Brain microvascular endothelial cell (primary cell): Measurements from ENCODE around the gene TUBA4B.

Experiments
- DNase-seq: peaks from one replicate; pipeline ENCODE4 v3.0.0-alpha.2; 2020
- H3K27ac ChIP-seq: fragments of 250-450 bp; sonication (Bioruptor Pico); 2 replicates; pipeline ENCODE4 v1.5.1; 2020; ENCODE audit warnings: mild to moderate bottlenecking, moderate library complexity
- H3K27me3 ChIP-seq: fragments of 250-450 bp; sonication (Bioruptor Pico); replicated peaks from 2 replicates; pipeline ENCODE4 v1.5.1; 2020; ENCODE audit warnings: mild to moderate bottlenecking
- H3K36me3 ChIP-seq: fragments of 250-450 bp; sonication (Bioruptor Pico); replicated peaks from 2 replicates; pipeline ENCODE4 v1.5.1; 2020; ENCODE audit warnings: mild to moderate bottlenecking
- H3K4me3 ChIP-seq: 2 replicates; pipeline ENCODE4 v1.5.1; 2011; ENCODE audit warnings: low read depth, mild to moderate bottlenecking, control low read depth, low read length, moderate library complexity
- in situ Hi-C: cut with HindIII; loops from 2 replicates; pipeline ENCODE4 v1.10.0; 2017; ENCODE audit warnings: low sequenced_read_pairs, low pct_ligation_motif_present
- TF ChIP-seq, protein P1 (sequence below): IDR thresholded peaks from 2 replicates; pipeline ENCODE4 v1.5.1; 2011; ENCODE audit warnings: low read depth, mild to moderate bottlenecking, moderate library complexity, low read length, control low read depth, inconsistent platforms; ENCODE audit errors: missing control alignments

The TUBA4B gene

DNA sequence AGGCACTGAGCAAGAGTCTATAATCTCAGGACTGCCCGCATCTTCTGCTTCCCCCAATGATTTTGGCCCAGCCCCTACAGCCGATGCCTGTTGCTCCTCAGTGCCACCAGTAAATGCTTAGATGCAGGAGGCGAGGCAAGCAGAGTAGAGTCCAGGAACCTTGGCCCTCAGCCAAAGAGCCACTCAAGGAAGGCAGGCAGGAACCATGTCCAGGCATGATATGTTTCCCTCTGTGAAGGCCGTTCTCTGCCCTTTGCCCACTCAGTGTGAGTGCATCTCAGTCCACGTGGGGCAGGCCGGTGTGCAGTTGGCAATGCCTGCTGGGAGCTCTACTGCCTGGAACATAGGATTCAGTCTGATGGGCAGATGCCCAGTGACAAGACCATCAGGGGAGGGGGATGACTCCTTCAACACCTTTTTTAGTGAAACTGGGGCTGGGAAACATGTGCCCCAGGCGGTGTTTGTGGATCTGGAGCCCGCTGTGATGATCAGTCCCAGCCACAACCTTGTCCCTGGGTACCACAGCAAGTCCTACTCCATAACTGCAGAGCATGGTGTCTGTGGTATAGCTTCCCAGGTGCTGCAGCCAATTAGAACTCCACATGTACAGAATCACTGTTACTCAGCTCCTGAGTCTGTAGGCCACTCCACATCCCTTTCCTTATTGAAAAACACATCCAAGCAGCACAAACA lies 16.5 kb downstream of the TUBA4B start:
- TF ChIP-seq, protein P1, sequence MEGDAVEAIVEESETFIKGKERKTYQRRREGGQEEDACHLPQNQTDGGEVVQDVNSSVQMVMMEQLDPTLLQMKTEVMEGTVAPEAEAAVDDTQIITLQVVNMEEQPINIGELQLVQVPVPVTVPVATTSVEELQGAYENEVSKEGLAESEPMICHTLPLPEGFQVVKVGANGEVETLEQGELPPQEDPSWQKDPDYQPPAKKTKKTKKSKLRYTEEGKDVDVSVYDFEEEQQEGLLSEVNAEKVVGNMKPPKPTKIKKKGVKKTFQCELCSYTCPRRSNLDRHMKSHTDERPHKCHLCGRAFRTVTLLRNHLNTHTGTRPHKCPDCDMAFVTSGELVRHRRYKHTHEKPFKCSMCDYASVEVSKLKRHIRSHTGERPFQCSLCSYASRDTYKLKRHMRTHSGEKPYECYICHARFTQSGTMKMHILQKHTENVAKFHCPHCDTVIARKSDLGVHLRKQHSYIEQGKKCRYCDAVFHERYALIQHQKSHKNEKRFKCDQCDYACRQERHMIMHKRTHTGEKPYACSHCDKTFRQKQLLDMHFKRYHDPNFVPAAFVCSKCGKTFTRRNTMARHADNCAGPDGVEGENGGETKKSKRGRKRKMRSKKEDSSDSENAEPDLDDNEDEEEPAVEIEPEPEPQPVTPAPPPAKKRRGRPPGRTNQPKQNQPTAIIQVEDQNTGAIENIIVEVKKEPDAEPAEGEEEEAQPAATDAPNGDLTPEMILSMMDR = no peak
- DNase-seq = no peak
- no peak overlapping the region for H3K4me3 ChIP-seq
- no peaks in the 10 kb centered on the region for H3K27me3 ChIP-seq
- H3K27ac ChIP-seq = no peak overlapping the region
- in situ Hi-C loops = no loop called here
- H3K36me3 ChIP-seq = no peaks in the 10 kb centered on the region

DNA sequence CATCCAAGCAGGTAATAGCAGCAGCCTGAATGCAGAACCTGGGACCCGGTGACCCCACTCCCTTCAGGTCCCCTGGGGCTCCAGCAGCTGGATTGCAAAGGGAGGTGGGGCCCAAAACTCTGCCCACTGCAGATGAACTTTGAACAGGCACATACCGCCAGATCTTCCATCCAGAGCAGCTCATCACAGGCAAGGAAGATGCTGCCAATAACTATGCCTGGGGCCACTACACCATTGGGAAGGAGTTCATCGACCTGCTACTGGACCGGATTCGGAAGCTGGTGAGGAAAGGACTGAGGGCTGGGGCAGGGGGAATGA lies 17.0 kb downstream of the TUBA4B start:
- in situ Hi-C loops = no loop called here
- Histone ChIP-seq H3K27ac (no peak overlapping the region), H3K36me3 (no peaks in the 10 kb centered on the region), H3K27me3 (no peaks in the 10 kb centered on the region), H3K4me3 (no peak overlapping the region)
- TF ChIP-seq, protein P1 = no peak
- no peak for DNase-seq

DNA sequence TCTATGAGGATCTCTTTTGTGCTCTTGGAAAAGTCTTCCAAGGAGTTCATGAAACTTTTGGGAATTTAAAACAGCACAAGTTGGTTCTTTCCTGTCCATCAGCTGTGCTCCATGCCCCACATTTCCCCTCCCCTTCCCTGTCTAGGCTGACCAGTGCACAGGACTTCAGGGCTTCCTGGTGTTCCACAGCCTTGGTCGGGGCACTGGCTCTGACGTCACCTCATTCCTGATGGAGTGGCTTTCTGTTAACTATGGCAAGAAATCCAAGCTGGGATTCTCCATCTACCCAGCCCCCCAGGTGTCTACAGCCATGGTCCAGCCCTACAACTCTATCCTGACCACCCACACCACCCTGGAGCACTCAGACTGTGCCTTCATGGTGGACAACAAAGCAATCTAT lies 18.0 kb downstream of the TUBA4B start:
- in situ Hi-C loops = no loop called here
- no peak for DNase-seq

DNA sequence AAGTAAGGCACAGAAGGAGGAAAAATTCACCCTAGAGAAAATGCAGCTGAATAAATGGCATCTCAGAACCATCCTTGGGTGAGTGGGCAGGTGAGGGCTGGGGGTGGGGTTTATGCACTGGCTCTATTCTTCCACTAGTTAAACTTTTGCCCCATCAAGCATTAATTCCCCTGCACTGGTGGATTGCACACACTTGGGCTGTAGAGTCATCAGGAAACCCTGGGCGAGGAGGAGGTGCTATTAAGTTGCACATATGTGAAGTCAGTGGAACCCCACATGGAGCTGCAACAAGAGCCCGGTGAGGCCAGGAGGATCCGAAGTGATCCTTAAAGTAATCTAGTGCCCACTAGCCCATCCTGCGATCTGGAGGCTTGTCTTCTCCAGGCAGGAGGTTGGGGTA lies 19.3 kb downstream of the TUBA4B start:
- Histone ChIP-seq H3K27ac (no peak overlapping the region), H3K27me3 (no peaks in the 10 kb centered on the region), H3K36me3 (no peaks in the 10 kb centered on the region), H3K4me3 (no peak overlapping the region)
- DNase-seq = no peak
- in situ Hi-C loops = no loop called here
- TF ChIP-seq, protein P1 = no peak

More for the DNA sequence above, 18.0 kb downstream of the TUBA4B start:
- no peak overlapping the region for H3K27ac ChIP-seq
- H3K4me3 ChIP-seq = no peak overlapping the region
- no peaks in the 10 kb centered on the region for H3K36me3 ChIP-seq
- H3K27me3 ChIP-seq = no peaks in the 10 kb centered on the region
- TF ChIP-seq, protein P1 = no peak

DNA sequence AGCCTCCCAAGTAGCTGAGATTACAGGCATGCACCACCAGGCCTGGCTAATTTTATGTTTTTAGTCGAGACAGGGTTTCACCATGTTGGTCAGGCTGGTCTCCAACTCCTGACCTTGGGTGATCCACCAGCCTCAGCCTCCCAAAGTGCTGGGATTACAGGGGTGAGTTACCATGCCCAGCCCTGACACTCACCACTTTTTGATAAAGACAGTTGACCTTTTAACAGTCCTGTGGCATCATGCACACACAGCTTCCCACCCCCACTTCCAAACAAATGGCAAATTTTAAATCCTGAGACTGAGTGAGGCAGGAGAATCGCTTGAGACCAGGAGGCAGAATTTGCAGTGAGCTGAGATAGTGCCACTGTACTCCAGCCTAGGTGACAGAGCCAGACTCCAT lies 20.0 kb downstream of the TUBA4B start:
- TF ChIP-seq, protein P1 = no peak
- Histone ChIP-seq H3K27ac (no peak overlapping the region), H3K27me3 (no peaks in the 10 kb centered on the region), H3K36me3 (no peaks in the 10 kb centered on the region), H3K4me3 (no peak overlapping the region)
- DNase-seq = no peak
- in situ Hi-C loops = no loop called here

DNA sequence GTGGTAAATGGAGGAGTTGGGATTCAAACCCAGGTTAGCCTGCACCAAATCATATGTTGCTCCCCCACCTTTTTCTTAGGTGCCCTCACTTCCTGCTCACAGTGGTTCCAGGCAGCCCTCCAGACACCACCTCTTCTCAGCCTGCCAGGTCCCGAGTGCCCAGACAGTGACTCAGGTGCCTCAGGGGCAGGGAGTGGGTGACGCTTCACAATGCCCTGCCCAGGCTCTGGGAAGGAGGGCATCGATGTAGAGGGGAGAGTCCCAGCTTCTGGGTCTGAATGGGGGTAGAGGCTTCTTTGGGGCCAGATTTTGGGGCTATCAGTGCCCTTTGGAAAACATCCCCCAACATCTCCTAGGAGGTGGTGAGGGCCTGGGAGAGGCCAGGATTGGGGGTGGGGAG lies 20.9 kb downstream of the TUBA4B start:
- Histone ChIP-seq H3K36me3 (no peaks in the 10 kb centered on the region), H3K27ac (no peak overlapping the region), H3K27me3 (no peaks in the 10 kb centered on the region), H3K4me3 (no peak overlapping the region)
- TF ChIP-seq, protein P1 = no peak
- in situ Hi-C loops = no loop called here
- no peak for DNase-seq
